Measurements from ENCODE around the gene ZNF608. TPM values are rescaled to one million over a fixed set of nuclear protein-coding genes. Genes with fewer than 3 reads are reported as not detected.
A peak's percentile ranks its signal among the peaks of the same experiment; 100 is the strongest.

ZNF608 gene
- total RNA-seq, 1 donor from 2014 or later: 65.6 TPM

DNA sequence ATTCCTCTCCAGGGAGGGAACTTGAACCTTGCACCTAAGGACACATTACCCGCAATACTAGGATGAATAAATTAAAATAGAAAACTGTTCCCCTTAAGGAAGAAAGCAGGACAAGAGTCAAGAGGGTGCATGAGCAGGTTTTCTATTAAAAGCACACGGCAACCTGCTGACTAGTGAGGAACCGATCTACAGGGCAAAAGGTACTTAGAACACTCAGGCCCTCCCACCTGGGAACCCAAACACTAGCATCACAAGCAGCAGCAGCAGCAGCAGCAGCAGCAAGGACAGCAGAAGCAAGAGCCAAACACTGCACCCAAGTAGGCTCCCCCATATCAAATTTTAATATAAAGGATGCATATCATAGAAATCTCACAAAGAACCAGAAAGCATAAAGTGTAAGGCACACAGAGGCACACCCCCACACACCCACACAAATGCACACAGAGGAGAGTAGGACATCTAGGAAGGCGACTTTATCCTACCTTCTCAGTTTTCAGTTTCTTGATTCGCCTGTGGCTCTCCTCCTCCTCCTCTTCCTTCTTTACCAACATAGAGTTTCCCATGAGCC is 2.8 kb downstream of the ZNF608 start:
- H3K36me3 Mint-ChIP-seq (ENCODE audit: unreplicated experiment): peaks cover 4% of the 10 kb centered on the region
- no peaks in the 10 kb centered on the region for H3K9me3 Mint-ChIP-seq (ENCODE audit: unreplicated experiment)
- DNase-seq (ENCODE audit: extremely low spot score, unreplicated experiment): no peak
- no peaks in the 10 kb centered on the region for H3K27me3 Mint-ChIP-seq (ENCODE audit: unreplicated experiment)
- no peak overlapping the region for H3K4me3 Mint-ChIP-seq (ENCODE audit: unreplicated experiment)
- no peak overlapping the region for H3K27ac Mint-ChIP-seq (ENCODE audit: unreplicated experiment)
- TF ChIP-seq, protein P1, sequence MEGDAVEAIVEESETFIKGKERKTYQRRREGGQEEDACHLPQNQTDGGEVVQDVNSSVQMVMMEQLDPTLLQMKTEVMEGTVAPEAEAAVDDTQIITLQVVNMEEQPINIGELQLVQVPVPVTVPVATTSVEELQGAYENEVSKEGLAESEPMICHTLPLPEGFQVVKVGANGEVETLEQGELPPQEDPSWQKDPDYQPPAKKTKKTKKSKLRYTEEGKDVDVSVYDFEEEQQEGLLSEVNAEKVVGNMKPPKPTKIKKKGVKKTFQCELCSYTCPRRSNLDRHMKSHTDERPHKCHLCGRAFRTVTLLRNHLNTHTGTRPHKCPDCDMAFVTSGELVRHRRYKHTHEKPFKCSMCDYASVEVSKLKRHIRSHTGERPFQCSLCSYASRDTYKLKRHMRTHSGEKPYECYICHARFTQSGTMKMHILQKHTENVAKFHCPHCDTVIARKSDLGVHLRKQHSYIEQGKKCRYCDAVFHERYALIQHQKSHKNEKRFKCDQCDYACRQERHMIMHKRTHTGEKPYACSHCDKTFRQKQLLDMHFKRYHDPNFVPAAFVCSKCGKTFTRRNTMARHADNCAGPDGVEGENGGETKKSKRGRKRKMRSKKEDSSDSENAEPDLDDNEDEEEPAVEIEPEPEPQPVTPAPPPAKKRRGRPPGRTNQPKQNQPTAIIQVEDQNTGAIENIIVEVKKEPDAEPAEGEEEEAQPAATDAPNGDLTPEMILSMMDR (IDR thresholded peaks at IDR 0.05): no peak
- H3K4me1 Mint-ChIP-seq (ENCODE audit: unreplicated experiment): no peaks in the 10 kb centered on the region

DNA sequence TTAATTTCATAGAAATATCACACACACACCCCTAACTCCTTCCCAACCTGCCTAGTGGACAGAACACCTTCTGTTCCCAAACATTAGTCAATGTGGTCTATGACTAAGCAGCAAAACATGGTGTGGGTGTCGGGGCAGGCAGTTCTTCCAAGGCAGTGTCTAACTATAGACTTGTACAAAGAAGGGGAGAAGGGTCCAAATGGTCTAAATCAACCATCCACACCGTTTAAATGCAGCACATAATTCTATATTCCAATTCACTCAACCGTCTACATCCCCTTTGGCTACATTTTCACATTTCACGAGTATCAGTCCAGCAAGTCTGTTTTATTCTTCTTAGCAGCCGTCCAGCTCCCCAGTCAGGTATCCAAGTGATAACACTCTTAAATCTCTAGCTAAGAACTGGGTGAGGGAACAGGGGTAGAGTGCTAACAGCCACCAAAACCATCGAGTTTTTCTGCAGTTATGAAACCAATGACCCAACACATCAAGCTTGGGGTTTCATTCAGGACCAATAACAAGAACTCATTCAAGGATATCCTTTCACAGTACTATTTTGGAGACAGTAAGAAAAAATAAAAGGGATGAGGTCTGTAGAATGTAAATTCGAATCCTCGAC is 3.3 kb downstream of the ZNF608 start:
- Mint-ChIP-seq H3K27me3 (ENCODE audit: unreplicated experiment) (no peaks in the 10 kb centered on the region), H3K36me3 (ENCODE audit: unreplicated experiment) (peaks cover 4% of the 10 kb centered on the region), H3K4me1 (ENCODE audit: unreplicated experiment) (no peaks in the 10 kb centered on the region), H3K9me3 (ENCODE audit: unreplicated experiment) (no peaks in the 10 kb centered on the region), H3K4me3 (ENCODE audit: unreplicated experiment) (no peak overlapping the region), H3K27ac (ENCODE audit: unreplicated experiment) (no peak overlapping the region)
- DNase-seq (ENCODE audit: extremely low spot score, unreplicated experiment): no peak
- TF ChIP-seq, protein P1 (IDR thresholded peaks at IDR 0.05): no peak

- Mint-ChIP-seq H3K27ac (ENCODE audit: unreplicated experiment) (no peak overlapping the region), H3K4me1 (ENCODE audit: unreplicated experiment) (no peaks in the 10 kb centered on the region), H3K36me3 (ENCODE audit: unreplicated experiment) (peaks cover 4% of the 10 kb centered on the region), H3K27me3 (ENCODE audit: unreplicated experiment) (no peaks in the 10 kb centered on the region), H3K9me3 (ENCODE audit: unreplicated experiment) (no peaks in the 10 kb centered on the region), H3K4me3 (ENCODE audit: unreplicated experiment) (no peak overlapping the region)
- TF ChIP-seq, protein P1 (IDR thresholded peaks at IDR 0.05): no peak
- DNase-seq (ENCODE audit: extremely low spot score, unreplicated experiment): no peak
These were observed 3.9 kb downstream of the ZNF608 start for GRCh38 chr5:124742521-124742920.

DNA sequence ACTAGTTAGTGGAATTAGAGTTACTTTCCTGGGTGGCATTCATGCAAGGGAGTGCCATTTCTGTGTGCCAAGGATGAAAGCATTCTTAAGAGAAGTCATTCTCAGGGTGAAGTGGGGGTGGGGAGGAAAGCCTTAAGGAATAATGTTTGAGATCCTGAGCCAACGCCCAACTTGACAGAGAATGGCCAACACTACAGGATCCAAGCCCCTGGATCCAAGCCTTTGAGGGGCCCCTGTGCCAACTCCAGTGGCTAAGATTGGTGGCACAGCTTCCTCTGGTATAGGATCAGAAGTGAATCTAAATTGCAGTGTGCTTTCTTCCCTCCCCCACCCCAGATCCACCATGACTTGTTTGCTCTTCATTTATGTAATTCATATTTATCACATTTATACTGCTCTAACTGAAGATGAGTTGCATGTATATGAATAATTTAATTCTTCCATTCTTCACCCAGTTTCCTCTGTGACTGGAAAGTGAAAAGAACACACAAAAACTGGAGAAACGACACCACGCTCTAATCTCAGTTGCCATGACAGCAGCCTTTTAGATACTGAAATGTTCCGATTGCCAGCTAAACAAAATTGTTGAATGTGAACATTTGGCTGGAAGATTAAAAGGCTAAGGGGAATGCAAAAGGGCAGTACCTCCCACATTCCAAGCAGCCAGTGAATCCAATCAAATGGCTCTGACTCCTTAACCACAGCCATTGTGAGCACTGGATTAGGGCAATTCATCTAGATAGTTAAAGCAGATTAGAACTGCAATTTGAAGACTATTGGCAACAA is 4.5 kb downstream of the ZNF608 start:
- Mint-ChIP-seq H3K27me3 (ENCODE audit: unreplicated experiment) (no peaks in the 10 kb centered on the region), H3K36me3 (ENCODE audit: unreplicated experiment) (peaks cover 4% of the 10 kb centered on the region), H3K27ac (ENCODE audit: unreplicated experiment) (no peak overlapping the region), H3K9me3 (ENCODE audit: unreplicated experiment) (no peaks in the 10 kb centered on the region), H3K4me3 (ENCODE audit: unreplicated experiment) (no peak overlapping the region), H3K4me1 (ENCODE audit: unreplicated experiment) (no peaks in the 10 kb centered on the region)
- TF ChIP-seq, protein P1 (IDR thresholded peaks at IDR 0.05): no peak
- DNase-seq (ENCODE audit: extremely low spot score, unreplicated experiment): no peak

DNA sequence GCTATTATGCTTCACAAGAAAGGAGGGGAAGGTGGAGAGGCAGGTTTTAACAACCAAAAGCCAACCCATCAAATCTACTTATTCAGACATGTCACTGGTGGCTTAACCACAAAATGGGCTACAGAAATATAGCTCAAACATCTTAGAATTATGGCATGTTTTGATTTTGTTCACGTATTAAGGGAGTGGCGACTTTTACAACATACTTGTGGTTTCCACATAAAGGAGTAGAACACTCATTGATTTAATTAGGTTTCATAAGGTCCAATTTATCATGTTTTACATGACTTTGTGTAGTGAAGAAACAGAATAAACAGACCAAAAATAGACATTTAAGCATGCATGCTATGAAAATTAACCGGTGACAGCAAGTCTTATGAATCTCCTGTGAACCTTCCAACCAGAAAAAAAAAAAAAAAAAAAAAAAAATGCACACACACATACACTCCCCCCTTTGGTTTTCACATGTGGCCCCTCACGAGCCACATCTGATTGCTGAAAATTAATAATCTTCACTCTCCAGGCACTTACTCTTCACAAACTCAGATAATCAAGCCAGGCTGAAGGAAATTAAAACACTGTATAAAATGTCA is 5.4 kb downstream of the ZNF608 start:
- no peaks in the 10 kb centered on the region for H3K9me3 Mint-ChIP-seq (ENCODE audit: unreplicated experiment)
- H3K27me3 Mint-ChIP-seq (ENCODE audit: unreplicated experiment): no peaks in the 10 kb centered on the region
- no peak for DNase-seq (ENCODE audit: extremely low spot score, unreplicated experiment)
- H3K36me3 Mint-ChIP-seq (ENCODE audit: unreplicated experiment): peaks cover 4% of the 10 kb centered on the region
- H3K4me3 Mint-ChIP-seq (ENCODE audit: unreplicated experiment): no peak overlapping the region
- peak overlapping the region; percentile 58 for H3K27ac Mint-ChIP-seq (ENCODE audit: unreplicated experiment)
- no peaks in the 10 kb centered on the region for H3K4me1 Mint-ChIP-seq (ENCODE audit: unreplicated experiment)
- TF ChIP-seq, protein P1 (IDR thresholded peaks at IDR 0.05): no peak

All from osteocyte (in vitro differentiated cells).